ENCODE data around the gene ABCA10. TPM values are rescaled to one million over a fixed set of nuclear protein-coding genes. Genes with fewer than 3 reads are reported as not detected.

ABCA10 gene
- total and polyA plus RNA-seq, 2 of the 13 experiments (the other 11 are each of a cell fraction or from before 2014, with no cell fraction given), result 0.02 to 0.08 TPM

- TF ChIP-seq PAXIP1 (CRISPR knock-in tag; conservative IDR thresholded peaks at IDR 0.05) (0 out of 2 replicates have a peak, but pooled peaks have one; percentile 22), ZBTB25 (CRISPR knock-in tag; IDR thresholded peaks at IDR 0.05) (no peak), MEF2D (CRISPR knock-in tag; IDR thresholded peaks at IDR 0.05) (peak; percentile 68), ZNF605 (CRISPR knock-in tag; IDR thresholded peaks at IDR 0.05) (no peak), MAFK (conservative IDR thresholded peaks at IDR 0.05 in 1 of 2, IDR thresholded peaks at IDR 0.05 in 1 of 2; ENCODE audit: low read length in 2 of 2) (peak in 1 of 2 experiments; percentile 43; a peak in 2 of 4 replicates)
Measured at GRCh38 chr17:69122065-69122464, 106.6 kb downstream of the ABCA10 start (continued).

GRCh38 chr17:69117855-69118784 is 110.5 kb downstream of the ABCA10 start:
- Histone ChIP-seq H4K20me1 (ENCODE audit: insufficient read depth, low read length) (no peaks in the 10 kb centered on the region), H3K4me1 (ENCODE audit: insufficient read depth, low read length) (peaks cover 14% of the 10 kb centered on the region), H3K27me3 (ENCODE audit: control insufficient read depth in 1 of 2, insufficient read depth in 2 of 2, low read length in 2 of 2) (0 out of 5 replicates have a peak, but pooled peaks cover 0 to 4% of the 10 kb centered on the region in 2 experiments), H3K79me2 (ENCODE audit: insufficient read depth, low read length) (no peaks in the 10 kb centered on the region), H3K9ac (ENCODE audit: insufficient read depth, low read depth, low read length) (no peak overlapping the region), H2AFZ (ENCODE audit: low read length) (no peak overlapping the region), H3K9me3 (ENCODE audit: low read length) (no peaks in the 10 kb centered on the region), H3K4me3 (replicated peaks in 1 of 3; ENCODE audit: insufficient read depth in 1 of 3, low read depth in 2 of 3, low read length in 3 of 3) (no peak overlapping the region), H3K4me2 (ENCODE audit: low read depth, low read length) (no peak overlapping the region), H3K36me3 (replicated peaks in 1 of 2; ENCODE audit: control insufficient read depth in 1 of 2, insufficient read depth in 2 of 2, low read length in 2 of 2) (no peaks in the 10 kb centered on the region), H3K27ac (ENCODE audit: extremely low read length, insufficient read depth, low read length) (no peak overlapping the region)
- POLR2A ChIA-PET, result no interaction called here
- DNase-seq (ENCODE audit: low spot score) (no peak), FAIRE-seq (no peak), ATAC-seq (no peak)
- in situ Hi-C loops (cut with HindIII; ENCODE audit: extremely low pct_ligation_motif_present, low pct_unique_long_range_greater_than_20kb), result no loop called here
- CTCF ChIA-PET (ENCODE audit: low intra/inter-chr PET ratio, low total read pairs), result no interaction called here
- WGBS (ENCODE audit: low lambda C conversion rate), result 4% methylated on average over 2 of the region's 2 CpGs
- no TSS peak for BruUV-seq (replicated peaks)
- no peak for TF ChIP-seq ZKSCAN1 (IDR thresholded peaks at IDR 0.05; ENCODE audit: low read length)
- TF ChIP-seq POGZ (CRISPR knock-in tag; IDR thresholded peaks at IDR 0.05), result no peak
- no peak for TF ChIP-seq ZNF180 (CRISPR knock-in tag; IDR thresholded peaks at IDR 0.05; ENCODE audit: borderline replicate concordance, low read depth)
- TF ChIP-seq ZNF512 (CRISPR knock-in tag; IDR thresholded peaks at IDR 0.05), result no peak
- TF ChIP-seq ATF5 (CRISPR knock-in tag; IDR thresholded peaks at IDR 0.05; ENCODE audit: low read depth), result no peak
- intact Hi-C loops (cut with micrococcal nuclease; ENCODE audit: unreplicated experiment), result no loop called here
